Activated CD4-positive, alpha-beta T cell treated with anti-CD3 and anti-CD28 coated beads, Interleukin-2, Interleukin-6, amounts not matched to agents 100 ng/mL and 50 ng/mL, durations not matched to agents 16 hours and 8 hours (primary cell): ENCODE data around the gene IFNA10.
"Not testable (repeated sequence)": the region's sequence is repeated elsewhere in the genome, so short reads cannot be mapped to it uniquely, and the experiment has no call there.

ENCODE experiments used
- DNase-seq: peaks from one replicate; pipeline ENCODE4 v3.0.0-alpha.2; 2020

IFNA10 gene

DNA sequence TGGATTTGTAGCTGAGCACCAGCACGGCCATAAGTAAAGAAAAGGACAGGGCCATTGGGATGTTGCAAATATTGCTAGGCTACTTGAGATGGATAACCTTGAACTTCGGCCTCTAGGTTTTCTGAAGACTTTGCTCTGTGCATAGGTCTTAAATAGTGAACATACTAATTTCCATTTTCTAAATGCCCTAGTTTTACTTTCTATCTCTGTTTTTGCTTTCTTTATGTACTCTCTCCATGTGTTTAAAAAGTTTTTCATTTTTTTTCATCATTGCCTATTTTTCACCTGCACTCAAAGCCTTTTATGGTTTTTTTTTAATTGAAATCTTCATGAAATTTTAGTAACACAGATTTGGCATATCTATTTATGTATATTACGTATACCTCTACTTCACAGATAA, at the start of gene IFNA10:
Gene IFNA10, minus strand, starts transcription at position 101 of the 400 bp plus-strand sequence. Its CDS starts 46 bp downstream, at position 55.
- not testable (repeated sequence) for DNase-seq

DNA sequence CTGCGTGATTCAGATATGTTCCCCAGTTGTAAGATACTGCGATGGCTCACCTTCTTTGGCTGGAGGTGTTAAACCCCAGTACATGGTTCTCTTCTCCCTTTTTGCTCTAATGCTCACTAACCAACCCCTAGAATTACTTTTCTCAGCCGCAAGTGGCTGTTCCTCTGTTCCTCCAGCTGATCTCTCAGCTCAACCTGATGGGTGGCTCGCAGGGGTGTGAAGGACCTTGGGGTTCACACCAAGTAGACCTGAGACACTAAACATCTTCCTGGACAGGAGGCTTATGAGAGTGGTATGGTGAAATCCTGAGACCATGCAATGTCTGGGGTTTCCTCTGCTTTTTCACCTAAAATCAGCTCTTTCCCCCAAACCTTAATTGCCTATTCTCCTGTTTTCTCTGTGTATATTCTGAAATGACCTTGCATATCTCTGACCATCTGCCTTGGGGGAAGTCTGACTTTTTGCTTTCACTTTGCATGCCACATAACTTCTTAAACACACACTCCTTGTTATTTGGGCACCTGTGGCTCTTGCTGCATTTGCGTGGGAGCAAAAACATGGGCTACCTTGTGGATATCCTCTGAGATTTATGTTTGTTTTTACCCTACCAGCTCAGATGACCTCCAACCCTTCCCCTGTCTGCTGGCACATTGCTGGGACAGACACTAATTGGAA, 48.7 kb upstream of the IFNA10 start:
- DNase-seq: no peak

GRCh38 chr9:21252721-21253547, 46.0 kb upstream of the IFNA10 start:
- DNase-seq: peak; percentile 16

- no peak for DNase-seq
These were observed 44.7 kb upstream of the IFNA10 start for GRCh38 chr9:21251638-21252037.

DNA sequence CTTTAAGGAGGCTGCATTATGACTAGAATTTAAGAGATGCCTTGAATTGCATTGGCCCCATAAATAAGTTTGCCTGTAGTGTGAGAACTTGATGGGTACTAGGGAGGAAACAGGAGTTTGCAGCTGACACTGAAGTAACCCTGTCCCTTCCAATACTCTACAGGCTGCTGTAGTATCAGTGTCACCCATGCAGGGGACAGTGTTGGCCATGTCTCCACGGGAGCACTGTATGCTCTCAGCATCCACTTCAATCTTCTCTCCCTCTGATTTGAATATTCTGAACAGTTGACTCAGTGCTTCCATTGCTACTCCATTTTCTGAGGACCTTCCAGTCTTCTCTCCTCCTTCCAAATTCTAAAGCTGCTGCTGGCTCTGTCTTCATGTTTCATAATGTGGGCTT, 44.2 kb upstream of the IFNA10 start:
- DNase-seq: no peak

GRCh38 chr9:21244836-21245235, 37.9 kb upstream of the IFNA10 start:
- no peak for DNase-seq

- no peak for DNase-seq
These were observed 33.0 kb upstream of the IFNA10 start, which contains the start of gene IFNA14 for GRCh38 chr9:21239911-21240310. Gene IFNA14, minus strand, starts transcription at chr9:21240005. Its CDS starts 70 bp downstream, at chr9:21239935.

GRCh38 chr9:21236360-21236714, 29.4 kb upstream of the IFNA10 start:
- DNase-seq: not testable (repeated sequence)

- peak; percentile 41 for DNase-seq
These were observed 28.8 kb upstream of the IFNA10 start for GRCh38 chr9:21235468-21236359.

- DNase-seq: no peak
These were observed 27.3 kb upstream of the IFNA10 start for GRCh38 chr9:21234153-21234687.

DNA sequence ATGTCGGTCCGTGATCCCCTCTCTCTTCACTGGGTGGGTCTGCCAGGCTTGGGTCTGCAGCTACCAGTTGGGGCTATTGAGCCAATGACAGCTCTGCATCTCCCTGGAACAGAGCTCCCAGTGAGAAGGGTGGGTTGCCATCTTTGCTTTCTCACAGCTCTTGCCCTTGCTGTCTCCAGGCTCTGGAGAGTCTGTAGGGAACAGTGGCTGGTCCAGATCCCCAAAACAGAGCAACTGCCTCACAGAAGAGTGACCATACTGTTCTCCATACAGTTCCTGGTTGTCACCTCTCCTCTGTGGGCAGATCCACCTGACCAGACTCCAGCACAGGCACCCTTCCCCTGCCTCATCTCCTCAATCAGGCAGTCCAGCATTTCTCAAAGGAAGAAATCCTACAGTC, 26.3 kb upstream of the IFNA10 start:
- DNase-seq: no peak

- no peak for DNase-seq
These were observed 21.2 kb upstream of the IFNA10 start, which contains the start of gene IFNA17 for GRCh38 chr9:21228122-21228521. Gene IFNA17, minus strand, starts transcription at chr9:21228222. Its CDS starts 49 bp downstream, at chr9:21228173.

DNA sequence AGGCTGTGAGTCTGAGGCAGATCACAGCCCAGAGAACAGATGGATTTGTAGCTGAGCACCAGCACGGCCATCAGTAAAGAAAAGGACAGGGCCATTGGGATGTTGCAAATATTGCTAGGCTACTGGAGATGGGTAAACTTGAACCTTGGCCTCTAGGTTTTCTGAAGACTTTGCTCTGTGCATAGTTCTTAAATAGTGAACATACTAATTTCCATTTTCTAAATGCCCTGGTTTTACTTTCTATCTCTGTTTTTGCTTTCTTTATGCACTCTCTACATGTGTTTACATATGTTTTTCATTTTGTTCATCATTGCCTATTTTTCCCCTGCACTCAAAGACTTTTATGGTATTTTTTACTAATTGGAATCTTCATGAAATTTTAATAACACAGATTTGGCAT, 10.3 kb upstream of the IFNA10 start, which contains the start of gene IFNA16:
Gene IFNA16, minus strand, starts transcription at position 101 of the 400 bp plus-strand sequence. Its CDS starts 6 bp downstream, at position 95.
- DNase-seq: not testable (repeated sequence)

GRCh38 chr9:21213411-21214326, 6.7 kb upstream of the IFNA10 start:
- DNase-seq: peak; percentile 5

GRCh38 chr9:21212160-21212559, 5.2 kb upstream of the IFNA10 start:
- not testable (repeated sequence) for DNase-seq

DNA sequence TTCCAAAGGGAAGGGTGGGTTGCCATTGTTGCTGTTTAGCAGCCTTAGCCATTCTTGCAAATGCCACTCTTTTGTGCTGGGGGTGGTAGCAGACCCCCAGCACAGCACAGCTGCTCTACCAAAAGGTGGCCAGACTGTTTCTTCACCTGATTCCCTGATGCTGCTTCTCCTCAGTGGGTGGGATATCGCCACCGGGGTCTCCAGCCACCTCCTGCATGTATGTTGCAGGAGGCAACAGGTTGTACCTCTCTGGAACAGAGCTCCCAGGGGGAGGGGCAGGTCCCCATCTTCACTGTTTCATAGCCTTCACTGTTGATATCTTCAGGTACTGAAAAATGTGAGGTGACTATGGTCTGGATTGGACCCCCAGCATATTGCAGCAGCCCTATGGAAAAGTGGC, 3.8 kb upstream of the IFNA10 start:
- DNase-seq: not testable (repeated sequence)

DNA sequence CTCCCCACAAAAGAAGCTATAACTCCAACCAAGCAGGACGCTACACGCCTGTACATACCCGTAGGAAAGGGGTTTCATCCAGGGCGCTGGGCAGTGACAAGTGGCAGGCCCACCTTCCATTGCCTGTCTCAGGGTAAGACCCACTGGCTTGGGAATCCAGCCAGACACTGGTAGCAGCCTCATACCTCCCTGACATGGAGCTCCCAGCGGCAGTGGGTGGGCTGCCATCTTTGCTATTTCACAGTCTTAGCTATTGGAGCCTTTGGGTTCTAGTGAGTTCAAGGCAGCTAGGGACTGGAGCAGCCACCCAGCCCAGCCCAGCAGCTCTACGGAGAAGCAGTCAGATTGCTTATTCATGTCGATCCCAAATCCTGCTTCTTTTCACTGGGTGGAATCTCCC, 3.4 kb upstream of the IFNA10 start:
- DNase-seq: no peak

GRCh38 chr9:21205204-21205603, 1.7 kb downstream of the IFNA10 start:
- peak; percentile 24 for DNase-seq

- not testable (repeated sequence) for DNase-seq
These were observed 4.8 kb downstream of the IFNA10 start, which contains the start of gene IFNA7 for GRCh38 chr9:21202105-21202504. Gene IFNA7, minus strand, starts transcription at chr9:21202205. Its CDS starts 40 bp downstream, at chr9:21202165.

DNA sequence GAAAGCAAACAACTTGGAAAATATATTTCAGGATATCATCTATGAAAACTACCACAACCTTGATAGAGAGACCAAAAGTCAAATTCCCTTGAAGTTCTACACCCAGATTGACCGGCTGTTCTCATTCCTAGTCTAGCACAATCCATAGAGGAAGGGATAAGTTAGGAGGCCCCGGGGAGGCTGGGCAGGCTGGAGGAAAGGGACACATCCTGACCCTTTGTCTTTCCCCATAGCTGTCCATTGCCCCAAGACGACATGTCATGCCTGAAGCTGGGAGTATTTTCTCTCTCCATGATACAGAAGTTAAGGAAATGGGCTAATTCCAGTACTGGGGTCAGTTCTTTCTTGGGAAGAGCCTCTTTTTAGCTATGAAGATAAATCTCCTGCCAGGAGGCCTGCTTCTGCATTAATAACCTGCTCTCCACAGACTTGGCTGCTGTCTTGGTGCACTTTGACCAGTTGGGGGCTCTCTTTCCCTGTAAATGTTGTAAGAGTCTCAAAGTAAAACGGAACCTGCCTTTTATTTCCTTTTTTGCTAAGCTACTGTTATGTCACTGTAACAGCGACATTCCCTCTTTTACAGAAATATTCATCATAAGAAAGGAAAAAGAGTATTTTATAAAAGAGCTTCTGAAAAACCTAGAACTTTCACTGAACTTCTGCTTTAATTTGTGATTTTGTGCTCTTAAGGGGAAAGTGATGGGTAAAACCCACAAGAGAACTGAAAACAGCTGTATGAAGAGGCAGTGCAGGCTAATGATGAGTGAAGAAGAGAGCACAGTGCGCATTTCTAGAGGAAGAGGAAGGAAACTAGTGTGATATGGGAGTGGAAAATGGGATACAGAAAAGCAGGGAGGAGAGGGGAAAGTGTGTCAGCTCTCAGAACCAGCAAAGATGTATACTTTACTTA, 11.8 kb downstream of the IFNA10 start:
- peak; percentile 72 for DNase-seq
